Cardiac fibroblast (primary cell): Measurements from ENCODE around the gene MRGPRG.
"Not testable (repeated sequence)": the region's sequence is repeated elsewhere in the genome, so short reads cannot be mapped to it uniquely, and the experiment has no call there.

Experiments used
- DNase-seq, 2 donors: peaks; one replicate each; pipeline versions ENCODE4 v3.0.0 to v3.0.0-alpha.2; 2010; ENCODE audit warnings: low read depth in 2 of 2
- H3K4me3 ChIP-seq, 2 donors: replicated peaks in 1 of 2; 1 replicate in 1 of 2; 2 replicates in 1 of 2; pipeline ENCODE4 v1.5.1; 2011; ENCODE audit warnings: low read depth in 2 of 2, low read length in 2 of 2, mild to moderate bottlenecking in 2 of 2, moderate library complexity in 1 of 2
- TF ChIP-seq, protein P1 (sequence below): IDR thresholded peaks from one replicate; pipeline ENCODE4 v1.5.1; 2011; ENCODE audit warnings: low read depth, mild to moderate bottlenecking, low read length, inconsistent platforms

MRGPRG gene, protein sequence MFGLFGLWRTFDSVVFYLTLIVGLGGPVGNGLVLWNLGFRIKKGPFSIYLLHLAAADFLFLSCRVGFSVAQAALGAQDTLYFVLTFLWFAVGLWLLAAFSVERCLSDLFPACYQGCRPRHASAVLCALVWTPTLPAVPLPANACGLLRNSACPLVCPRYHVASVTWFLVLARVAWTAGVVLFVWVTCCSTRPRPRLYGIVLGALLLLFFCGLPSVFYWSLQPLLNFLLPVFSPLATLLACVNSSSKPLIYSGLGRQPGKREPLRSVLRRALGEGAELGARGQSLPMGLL

GRCh38 chr11:3218483-3219280 is at the start of gene MRGPRG:
MRGPRG (minus strand) TSS chr11:3218813; CDS start chr11:3218813, 0 bp downstream.
- no peak for DNase-seq
- TF ChIP-seq, protein P1, sequence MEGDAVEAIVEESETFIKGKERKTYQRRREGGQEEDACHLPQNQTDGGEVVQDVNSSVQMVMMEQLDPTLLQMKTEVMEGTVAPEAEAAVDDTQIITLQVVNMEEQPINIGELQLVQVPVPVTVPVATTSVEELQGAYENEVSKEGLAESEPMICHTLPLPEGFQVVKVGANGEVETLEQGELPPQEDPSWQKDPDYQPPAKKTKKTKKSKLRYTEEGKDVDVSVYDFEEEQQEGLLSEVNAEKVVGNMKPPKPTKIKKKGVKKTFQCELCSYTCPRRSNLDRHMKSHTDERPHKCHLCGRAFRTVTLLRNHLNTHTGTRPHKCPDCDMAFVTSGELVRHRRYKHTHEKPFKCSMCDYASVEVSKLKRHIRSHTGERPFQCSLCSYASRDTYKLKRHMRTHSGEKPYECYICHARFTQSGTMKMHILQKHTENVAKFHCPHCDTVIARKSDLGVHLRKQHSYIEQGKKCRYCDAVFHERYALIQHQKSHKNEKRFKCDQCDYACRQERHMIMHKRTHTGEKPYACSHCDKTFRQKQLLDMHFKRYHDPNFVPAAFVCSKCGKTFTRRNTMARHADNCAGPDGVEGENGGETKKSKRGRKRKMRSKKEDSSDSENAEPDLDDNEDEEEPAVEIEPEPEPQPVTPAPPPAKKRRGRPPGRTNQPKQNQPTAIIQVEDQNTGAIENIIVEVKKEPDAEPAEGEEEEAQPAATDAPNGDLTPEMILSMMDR: no peak
- H3K4me3 ChIP-seq: no peak within 1 kb of the TSS

GRCh38 chr11:3262548-3262947 is 43.9 kb upstream of the MRGPRG start:
- H3K4me3 ChIP-seq, DNase-seq: not testable (repeated sequence)

GRCh38 chr11:3261831-3262230 is 43.2 kb upstream of the MRGPRG start:
- H3K4me3 ChIP-seq, DNase-seq: not testable (repeated sequence)

DNA sequence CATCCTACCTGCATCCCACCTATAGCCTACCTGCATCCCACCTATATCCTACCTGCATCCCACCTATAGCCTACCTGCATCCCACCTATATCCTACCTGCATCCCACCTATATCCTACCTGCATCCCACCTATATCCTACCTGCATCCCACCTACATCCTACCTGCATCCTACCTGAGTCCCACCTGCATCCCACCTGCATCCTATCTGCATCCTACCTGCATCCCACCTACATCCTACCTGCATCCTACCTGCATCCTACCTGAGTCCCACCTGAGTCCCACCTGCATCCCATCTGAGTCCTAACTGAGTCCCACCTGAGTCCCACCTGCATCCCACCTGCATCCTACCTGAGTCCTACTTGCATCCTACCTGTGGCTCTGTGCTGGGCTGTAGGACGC is 38.9 kb upstream of the MRGPRG start:
- DNase-seq, H3K4me3 ChIP-seq: not testable (repeated sequence)

GRCh38 chr11:3255241-3255640 is 36.6 kb upstream of the MRGPRG start:
- not testable (repeated sequence) for DNase-seq, H3K4me3 ChIP-seq

GRCh38 chr11:3254773-3255172 is 36.2 kb upstream of the MRGPRG start:
- not testable (repeated sequence) for DNase-seq, H3K4me3 ChIP-seq

DNA sequence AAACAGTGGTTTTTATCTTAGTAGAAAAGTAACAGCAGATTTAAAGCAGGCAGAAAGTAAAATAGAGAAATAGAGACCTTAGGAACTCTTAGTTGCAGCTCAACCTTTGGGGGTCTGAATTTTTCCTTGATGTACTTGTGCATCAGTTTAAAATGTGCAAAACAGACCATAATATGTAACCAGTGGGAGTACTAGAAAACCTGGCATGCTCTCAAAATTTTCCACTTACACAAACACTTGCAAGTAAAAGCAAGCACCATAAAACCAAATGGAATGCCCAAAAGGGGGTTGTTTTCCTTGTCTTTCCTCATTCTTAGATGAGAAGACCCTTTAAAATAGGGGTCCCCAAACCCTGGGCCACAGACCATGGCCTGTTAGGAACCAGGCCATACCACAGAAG is 26.5 kb upstream of the MRGPRG start:
- no peak overlapping the region for H3K4me3 ChIP-seq
- DNase-seq: no peak
- TF ChIP-seq, protein P1: no peak

GRCh38 chr11:3243880-3244279 is 25.3 kb upstream of the MRGPRG start:
- DNase-seq: no peak
- TF ChIP-seq, protein P1: no peak
- H3K4me3 ChIP-seq: no peak overlapping the region

GRCh38 chr11:3237119-3237518 is 18.5 kb upstream of the MRGPRG start:
- TF ChIP-seq, protein P1: no peak
- DNase-seq: no peak
- H3K4me3 ChIP-seq: no peak overlapping the region
